ENCODE results near the gene TMEM164.

Gene TMEM164

GRCh38 chrX:110215411-110215810 is 212.5 kb downstream of the TMEM164 start:
- no peak for DNase-seq

- no peak for DNase-seq
Measured at GRCh38 chrX:110216027-110216426, 213.1 kb downstream of the TMEM164 start.

GRCh38 chrX:110218591-110218990 is 215.7 kb downstream of the TMEM164 start:
- no peak for DNase-seq

- DNase-seq = no peak
Measured at GRCh38 chrX:110219920-110220319, 217.0 kb downstream of the TMEM164 start.

- DNase-seq = no peak
Measured at GRCh38 chrX:110222497-110223257, 219.8 kb downstream of the TMEM164 start.

- no peak for DNase-seq
Measured at GRCh38 chrX:110224926-110225617, 222.2 kb downstream of the TMEM164 start.

- no peak for DNase-seq
Measured at GRCh38 chrX:110226931-110227330, 224.0 kb downstream of the TMEM164 start.
